ENCODE results near the gene NDUFS6. TPM values are rescaled to one million over a fixed set of nuclear protein-coding genes. Genes with fewer than 3 reads are reported as not detected.
"Not testable (repeated sequence)": the region's sequence is repeated elsewhere in the genome, so short reads cannot be mapped to it uniquely, and the experiment has no call there.

Gene NDUFS6
- total and polyA plus RNA-seq, 2 donors (not counting 1 experiment from before 2014, with no cell fraction given): 21.8 to 68.5 TPM

DNA sequence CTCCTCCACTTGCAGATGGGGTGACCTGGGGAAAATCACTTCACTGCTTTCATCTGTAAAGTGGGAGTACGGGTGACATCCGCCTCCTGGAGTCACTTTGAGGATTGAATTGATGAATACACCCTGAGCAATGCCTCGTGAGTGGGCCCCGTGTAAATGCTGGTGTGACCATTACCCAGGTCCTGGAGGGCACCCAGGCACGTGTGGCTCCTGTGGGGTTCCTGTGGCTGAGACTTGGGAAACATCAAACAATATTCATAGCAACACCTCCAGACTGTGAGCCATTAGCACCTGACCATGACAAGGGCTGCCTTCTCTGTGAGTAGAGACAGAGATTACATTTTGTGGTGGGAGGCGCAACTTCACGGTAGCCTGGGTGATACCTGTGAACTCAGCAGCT, 13.0 kb upstream of the NDUFS6 start:
- TF ChIP-seq EZH2 (IDR thresholded peaks at IDR 0.05; ENCODE audit: low read length, missing control alignments): no peak
- TF ChIP-seq, protein P1, sequence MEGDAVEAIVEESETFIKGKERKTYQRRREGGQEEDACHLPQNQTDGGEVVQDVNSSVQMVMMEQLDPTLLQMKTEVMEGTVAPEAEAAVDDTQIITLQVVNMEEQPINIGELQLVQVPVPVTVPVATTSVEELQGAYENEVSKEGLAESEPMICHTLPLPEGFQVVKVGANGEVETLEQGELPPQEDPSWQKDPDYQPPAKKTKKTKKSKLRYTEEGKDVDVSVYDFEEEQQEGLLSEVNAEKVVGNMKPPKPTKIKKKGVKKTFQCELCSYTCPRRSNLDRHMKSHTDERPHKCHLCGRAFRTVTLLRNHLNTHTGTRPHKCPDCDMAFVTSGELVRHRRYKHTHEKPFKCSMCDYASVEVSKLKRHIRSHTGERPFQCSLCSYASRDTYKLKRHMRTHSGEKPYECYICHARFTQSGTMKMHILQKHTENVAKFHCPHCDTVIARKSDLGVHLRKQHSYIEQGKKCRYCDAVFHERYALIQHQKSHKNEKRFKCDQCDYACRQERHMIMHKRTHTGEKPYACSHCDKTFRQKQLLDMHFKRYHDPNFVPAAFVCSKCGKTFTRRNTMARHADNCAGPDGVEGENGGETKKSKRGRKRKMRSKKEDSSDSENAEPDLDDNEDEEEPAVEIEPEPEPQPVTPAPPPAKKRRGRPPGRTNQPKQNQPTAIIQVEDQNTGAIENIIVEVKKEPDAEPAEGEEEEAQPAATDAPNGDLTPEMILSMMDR (conservative IDR thresholded peaks at IDR 0.05 in 1 of 2, IDR thresholded peaks at IDR 0.05 in 1 of 2; ENCODE audit: low read depth in 1 of 2, low read length in 2 of 2): no peak

GRCh38 chr5:1788828-1789227, 12.4 kb upstream of the NDUFS6 start:
- DNase-seq (ENCODE audit: low read depth in 2 of 2): peak in 1 of 2 donors; percentile 31

More for the DNA sequence above, 13.0 kb upstream of the NDUFS6 start:
- H3K4me1 ChIP-seq (ENCODE audit: control insufficient read depth, extremely low read depth, insufficient read depth, low read length): peaks cover 15% of the 10 kb centered on the region
- H3K36me3 ChIP-seq (ENCODE audit: control insufficient read depth, insufficient read depth, low read length): no peaks in the 10 kb centered on the region
- no peak overlapping the region for H3K9ac ChIP-seq (ENCODE audit: insufficient read depth, low read length)
- no peaks in the 10 kb centered on the region for H3K9me3 ChIP-seq (ENCODE audit: control insufficient read depth, insufficient read depth, low read depth, low read length)
- H3K27me3 ChIP-seq (ENCODE audit: control insufficient read depth, insufficient read depth, low read length): no peaks in the 10 kb centered on the region
- no peak overlapping the region for H3K4me2 ChIP-seq (ENCODE audit: extremely low read depth, insufficient read depth, low read length)
- no peak overlapping the region for H3K27ac ChIP-seq (ENCODE audit: insufficient read depth, low read length)
- DNase-seq (ENCODE audit: low read depth in 2 of 2): no peak
- no peak overlapping the region for H2AFZ ChIP-seq (ENCODE audit: low read length)
- no peaks in the 10 kb centered on the region for H3K79me2 ChIP-seq (ENCODE audit: control insufficient read depth, insufficient read depth, low read length)
- H3K4me3 ChIP-seq (replicated peaks in 1 of 4; ENCODE audit: control extremely low read depth in 1 of 4, insufficient read depth in 1 of 4, low read depth in 3 of 4, low read length in 4 of 4): no peak overlapping the region
- H4K20me1 ChIP-seq (ENCODE audit: control insufficient read depth, extremely low read depth, insufficient read depth, low read length): no peaks in the 10 kb centered on the region

GRCh38 chr5:1789438-1789833, 11.8 kb upstream of the NDUFS6 start:
- Histone ChIP-seq H3K4me3 (replicated peaks in 1 of 4; ENCODE audit: control extremely low read depth in 1 of 4, insufficient read depth in 1 of 4, low read depth in 3 of 4, low read length in 4 of 4) (peak overlapping the region in 3 of 4 experiments; percentile 12 to 38 (median 32)), H3K4me2 (ENCODE audit: extremely low read depth, insufficient read depth, low read length) (peak overlapping the region; percentile 75), H3K27ac (ENCODE audit: insufficient read depth, low read length) (peak overlapping the region; percentile 73), H3K4me1 (ENCODE audit: control insufficient read depth, extremely low read depth, insufficient read depth, low read length) (peaks cover 19% of the 10 kb centered on the region), H2AFZ (ENCODE audit: low read length) (peak overlapping the region; percentile 74)
- not testable (repeated sequence) for H3K27me3 ChIP-seq (ENCODE audit: control insufficient read depth, insufficient read depth, low read length); H3K36me3 ChIP-seq (ENCODE audit: control insufficient read depth, insufficient read depth, low read length); H3K9me3 ChIP-seq (ENCODE audit: control insufficient read depth, insufficient read depth, low read depth, low read length); H3K79me2 ChIP-seq (ENCODE audit: control insufficient read depth, insufficient read depth, low read length); H3K9ac ChIP-seq (ENCODE audit: insufficient read depth, low read length); H4K20me1 ChIP-seq (ENCODE audit: control insufficient read depth, extremely low read depth, insufficient read depth, low read length)
- DNase-seq (ENCODE audit: low read depth in 2 of 2): peak; percentile 78 to 88

More at GRCh38 chr5:1788828-1789227, 12.4 kb upstream of the NDUFS6 start:
- Histone ChIP-seq H3K9me3 (ENCODE audit: control insufficient read depth, insufficient read depth, low read depth, low read length) (no peaks in the 10 kb centered on the region), H3K4me2 (ENCODE audit: extremely low read depth, insufficient read depth, low read length) (no peak overlapping the region), H3K36me3 (ENCODE audit: control insufficient read depth, insufficient read depth, low read length) (no peaks in the 10 kb centered on the region), H3K27me3 (ENCODE audit: control insufficient read depth, insufficient read depth, low read length) (no peaks in the 10 kb centered on the region), H4K20me1 (ENCODE audit: control insufficient read depth, extremely low read depth, insufficient read depth, low read length) (no peaks in the 10 kb centered on the region), H3K79me2 (ENCODE audit: control insufficient read depth, insufficient read depth, low read length) (no peaks in the 10 kb centered on the region), H3K4me3 (replicated peaks in 1 of 4; ENCODE audit: control extremely low read depth in 1 of 4, insufficient read depth in 1 of 4, low read depth in 3 of 4, low read length in 4 of 4) (no peak overlapping the region), H3K4me1 (ENCODE audit: control insufficient read depth, extremely low read depth, insufficient read depth, low read length) (peaks cover 18% of the 10 kb centered on the region), H3K27ac (ENCODE audit: insufficient read depth, low read length) (no peak overlapping the region), H2AFZ (ENCODE audit: low read length) (no peak overlapping the region), H3K9ac (ENCODE audit: insufficient read depth, low read length) (no peak overlapping the region)
- TF ChIP-seq EZH2 (IDR thresholded peaks at IDR 0.05; ENCODE audit: low read length, missing control alignments): no peak
- TF ChIP-seq, protein P1 (conservative IDR thresholded peaks at IDR 0.05 in 1 of 2, IDR thresholded peaks at IDR 0.05 in 1 of 2; ENCODE audit: low read depth in 1 of 2, low read length in 2 of 2): no peak

Data from fibroblast of lung (primary cell).